Heart left ventricle (tissue), 16 donors: ENCODE measurements around the gene ZNF630. TPM values are rescaled to one million over a fixed set of nuclear protein-coding genes. Genes with fewer than 3 reads are reported as not detected.
A peak's percentile ranks its signal among the peaks of the same experiment; 100 is the strongest.

Experiments used
- ATAC-seq, 4 donors: fragments of 200-7000 bp; cut with Tn5 transposase; one replicate each; pipeline ENCODE4 v1.9.1; 2020 to 2022; ENCODE audit warnings: moderate library complexity in 4 of 4, mild to moderate bottlenecking in 3 of 4, moderate number of reproducible peaks in 1 of 4
- DNase-seq, 5 donors: peaks; one replicate each; pipeline ENCODE4 v3.0.0-alpha.2; 2020
- H3K27ac ChIP-seq, 12 donors: fragments of 200-600 bp; sonication (generic) in 4 of 12; one replicate each; pipeline versions ENCODE4 v1.5.0 to v1.8.0; 2016 to 2022; ENCODE audit warnings: mild to moderate bottlenecking in 2 of 12
- H3K27me3 ChIP-seq, 9 donors: fragments of 200-600 bp; sonication (generic) in 2 of 9; one replicate each; pipeline versions ENCODE4 v1.5.1 to v1.8.0; 2016 to 2022; ENCODE audit warnings: mild to moderate bottlenecking in 3 of 9
- H3K36me3 ChIP-seq, 9 donors: fragments of 200-600 bp; sonication (generic) in 2 of 9; one replicate each; pipeline versions ENCODE4 v1.5.0 to v1.8.0; 2018 to 2022; ENCODE audit warnings: mild to moderate bottlenecking in 2 of 9
- H3K4me1 ChIP-seq, 12 donors: fragments of 200-600 bp; sonication (generic) in 4 of 12; one replicate each; pipeline versions ENCODE4 v1.5.0 to v1.8.0; 2016 to 2022; ENCODE audit warnings: mild to moderate bottlenecking in 3 of 12
- H3K4me3 ChIP-seq, 12 donors: fragments of 200-600 bp; sonication (generic) in 4 of 12; one replicate each; pipeline versions ENCODE4 v1.5.0 to v1.8.0; 2017 to 2022; ENCODE audit warnings: mild to moderate bottlenecking in 9 of 12, moderate library complexity in 4 of 12
- H3K9me3 ChIP-seq, 12 donors: fragments of 200-600 bp; sonication (generic) in 4 of 12; one replicate each; pipeline versions ENCODE4 v1.5.0 to v1.8.0; 2016 to 2022; ENCODE audit warnings: mild to moderate bottlenecking in 1 of 12
- POLR2A ChIP-seq, 2 donors: fragments of 450-650 bp; IDR thresholded peaks; one replicate each; pipeline ENCODE4 v1.6.1; 2017; ENCODE audit warnings: antibody characterized with exemption in 2 of 2, mild to moderate bottlenecking in 2 of 2, moderate library complexity in 2 of 2
- WGBS, 4 donors: extraction: QIAGEN DNeasy Blood & Tissue Kit in 2 of 4; methylation state at CpG; one replicate each; pipeline versions ENCODE4 v1.1.5 to v1.1.7; 2013 to 2018; 5-methylcytosine and 5-hydroxymethylcytosine counted together
- intact Hi-C, 10 donors: fragments of 100-400 bp; cut with DNase I; formaldehyde crosslinking; loops; one replicate each; pipeline versions ENCODE4 v1.11.1 to v1.14.2; 2022
- long read RNA-seq, 3 donors: library from polyadenylated mRNA; unstranded; transcript quantifications; one replicate each; pipeline ENCODE4 v2.0.0, GENCODE V29; 2020 to 2021
- polyA plus RNA-seq, 2 donors: library from polyadenylated mRNA; stranded (reverse); fragments of 200-250 nt; gene quantifications; one replicate each; pipeline ENCODE4 v1.2.3, GENCODE V29; 2013
- total RNA-seq, 9 donors: library from RNA; depleted of rRNA in 2 of 9; stranded (reverse); fragments of >200 nt in 2 of 9; fragmentation: NEBNext Ultra II Directional in 3 of 9; extraction: Animal tissue kit (Norgen Biotek cat#: 25700) in 3 of 9; gene quantifications; one replicate each; pipeline versions ENCODE4 v1.1.0 to v1.2.4, GENCODE V29; 2016 to 2023
- TF ChIP-seq, protein P1 (sequence below), 12 donors: fragments of 200-600 bp; sonication (generic) in 4 of 12; IDR thresholded peaks; one replicate each; pipeline versions ENCODE4 v1.5.0 to v1.8.0; 2018 to 2022; ENCODE audit warnings: antibody characterized with exemption in 12 of 12, mild to moderate bottlenecking in 5 of 12
- donor health status: ischemic (EF 13 %, LVEDD 7.1; RV severe dilation, severe dysfunction).
- donor health status: healthy with polysubstance abuse.
- donor health status: DM: no; HTN: yes; CAD: no.
- donor health status: DM: no; HTN: no; CAD: no.
- donor health status: ischemic (EF 25% LVEDD 6.9; RV normal size, moderate dysfunction).
- donor health status: ischemic (EF 25% LVEDD 5.7; RV mildly dilated, moderate dysfunction).
- donor health status: healthy.
- donor health status: DM: yes; HTN: yes; CAD: no.
- donor health status: ischemic (EF 35%, LVEDD 5.7; RV mildly dilated, moderate dysfunction).
- donor health status: nonischemic (EF 11% LVEDD 7.7; RV severe dilation, severe dysfunction).
- donor health status: DM: yes; HTN: yes; CAD: no.
- donor health status: PGD.
- donor health status: ischemic (EF 29% LVEDD 5.4; RV normal size, mild dysfunction).
- donor health status: nonischemic (EF 23%, LVEDD 6.1; RV moderate dilation, normal function).

The ZNF630 gene
- total RNA-seq (1 to 10 TPM; 1.7 to 4.3 (median 2.3) TPM), polyA plus RNA-seq (1 to 10 TPM; 1.3 to 1.6 TPM)
- long read RNA-seq, donor 1, partial matches to known transcripts = 0 of 5 reads
- long read RNA-seq, donor 1, other reads (novel, unspliced or antisense) = 1 of 5 reads
- long read RNA-seq, donor 2, transcript ZNF630-206 (5 exons, 2,829 nt) = major isoform, 7 of 11 reads
- long read RNA-seq, donor 2, partial matches to known transcripts = 0 of 11 reads
- long read RNA-seq, donor 2, other reads (novel, unspliced or antisense) = 1 of 11 reads
- long read RNA-seq, donor 3, partial matches to known transcripts = 0 of 4 reads
- long read RNA-seq, donor 3, other reads (novel, unspliced or antisense) = 0 of 4 reads

DNA sequence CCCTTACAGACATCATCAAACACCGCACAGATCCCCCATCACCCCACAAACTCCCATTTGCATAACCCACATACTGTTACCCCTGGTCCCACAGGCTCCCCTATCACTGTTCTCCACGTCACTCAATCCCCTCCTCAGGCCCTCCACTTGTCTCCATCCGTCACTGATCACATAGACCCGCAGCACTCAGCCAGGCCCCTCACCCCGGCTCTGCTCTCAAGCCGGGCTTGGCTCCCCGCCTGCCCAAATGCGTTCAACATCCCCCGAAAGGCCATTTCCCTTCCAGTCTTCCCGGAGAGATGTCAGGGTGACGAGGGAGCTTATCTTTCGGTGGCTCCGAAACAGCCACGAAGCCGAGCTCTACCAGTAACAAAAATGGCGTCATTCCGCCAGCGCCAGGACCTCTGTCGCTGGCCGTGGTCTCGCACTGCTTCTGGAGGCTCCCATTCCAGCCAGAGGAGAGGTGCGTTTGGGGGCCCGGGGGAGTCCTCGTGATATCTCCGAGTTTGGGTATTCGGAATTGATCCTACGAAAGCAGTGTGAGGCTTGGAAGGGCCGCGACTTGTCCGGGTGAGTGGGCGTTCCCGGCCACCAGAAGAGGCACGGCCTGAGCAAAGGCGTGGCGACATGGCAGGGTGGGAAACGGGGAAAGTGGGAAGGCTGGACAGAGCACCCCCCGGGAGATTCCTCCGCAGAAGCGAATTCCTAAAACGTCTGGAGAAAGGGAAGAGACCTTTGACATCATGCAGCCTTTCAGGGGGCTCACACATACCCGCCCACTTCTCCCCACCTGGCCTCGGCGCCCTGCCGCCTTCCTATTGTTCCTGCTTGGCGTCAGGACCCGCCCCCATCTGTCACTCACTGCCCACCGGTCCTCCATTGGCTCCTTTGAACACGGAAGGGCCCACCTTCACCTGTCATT, at the start of gene ZNF630:
ZNF630 (minus strand) TSS at position 577 of the 922 bp plus-strand sequence. CDS start 4,754 bp downstream, outside the sequence.
- ATAC-seq = peak; percentile 88 to 98 (median 96)
- intact Hi-C loops = loop anchor here in 1 of 10 donors (10.0 kb wide), 1 partner anchor 403 kb away; the partner anchor contains the start of genes FTSJ1 and SLC38A5
- WGBS, 4 donors = 1 to 53% (median 20%) methylated on average over 45 to 48 of the region's 48 CpGs

GRCh38 chrX:48107717-48108116, 36.3 kb upstream of the ZNF630 start:
- TF ChIP-seq, protein P1, sequence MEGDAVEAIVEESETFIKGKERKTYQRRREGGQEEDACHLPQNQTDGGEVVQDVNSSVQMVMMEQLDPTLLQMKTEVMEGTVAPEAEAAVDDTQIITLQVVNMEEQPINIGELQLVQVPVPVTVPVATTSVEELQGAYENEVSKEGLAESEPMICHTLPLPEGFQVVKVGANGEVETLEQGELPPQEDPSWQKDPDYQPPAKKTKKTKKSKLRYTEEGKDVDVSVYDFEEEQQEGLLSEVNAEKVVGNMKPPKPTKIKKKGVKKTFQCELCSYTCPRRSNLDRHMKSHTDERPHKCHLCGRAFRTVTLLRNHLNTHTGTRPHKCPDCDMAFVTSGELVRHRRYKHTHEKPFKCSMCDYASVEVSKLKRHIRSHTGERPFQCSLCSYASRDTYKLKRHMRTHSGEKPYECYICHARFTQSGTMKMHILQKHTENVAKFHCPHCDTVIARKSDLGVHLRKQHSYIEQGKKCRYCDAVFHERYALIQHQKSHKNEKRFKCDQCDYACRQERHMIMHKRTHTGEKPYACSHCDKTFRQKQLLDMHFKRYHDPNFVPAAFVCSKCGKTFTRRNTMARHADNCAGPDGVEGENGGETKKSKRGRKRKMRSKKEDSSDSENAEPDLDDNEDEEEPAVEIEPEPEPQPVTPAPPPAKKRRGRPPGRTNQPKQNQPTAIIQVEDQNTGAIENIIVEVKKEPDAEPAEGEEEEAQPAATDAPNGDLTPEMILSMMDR (IDR thresholded peaks at IDR 0.05) = no peak
- TF ChIP-seq POLR2A (IDR thresholded peaks at IDR 0.05) = no peak
- ATAC-seq = no peak
- 60 to 94% (median 78%) methylated on average over 6 of the region's 6 CpGs for WGBS, 4 donors
- H3K4me3 ChIP-seq = no peak overlapping the region
- H3K36me3 ChIP-seq = no peaks in the 10 kb centered on the region
- H3K27me3 ChIP-seq = no peaks in the 10 kb centered on the region
- no peaks in the 10 kb centered on the region for H3K9me3 ChIP-seq
- no peak for DNase-seq
- no peak overlapping the region for H3K27ac ChIP-seq
- intact Hi-C loops = no loop called here
- no peaks in the 10 kb centered on the region for H3K4me1 ChIP-seq

More for the DNA sequence above, at the start of gene ZNF630:
- Histone ChIP-seq H3K9me3 (no peaks in the 10 kb centered on the region), H3K27me3 (peaks cover 0 to 7% (median 0%) of the 10 kb centered on the region in 9 donors), H3K36me3 (no peaks in the 10 kb centered on the region), H3K4me1 (no peaks in the 10 kb centered on the region), H3K27ac (peak within 1 kb of the TSS; percentile 74 to 91 (median 86)), H3K4me3 (peak within 1 kb of the TSS; percentile 49 to 84 (median 69))
- DNase-seq = peak; percentile 76 to 86 (median 80)
- peak in 1 of 2 donors; percentile 34 for TF ChIP-seq POLR2A (IDR thresholded peaks at IDR 0.05)
- TF ChIP-seq, protein P1 (IDR thresholded peaks at IDR 0.05) = no peak

- H3K27ac ChIP-seq = no peak overlapping the region
- no peak overlapping the region for H3K4me3 ChIP-seq
- TF ChIP-seq, protein P1 (IDR thresholded peaks at IDR 0.05) = no peak
- no peak for TF ChIP-seq POLR2A (IDR thresholded peaks at IDR 0.05)
- H3K9me3 ChIP-seq = no peaks in the 10 kb centered on the region
- no peak for ATAC-seq
- no peaks in the 10 kb centered on the region for H3K36me3 ChIP-seq
- H3K27me3 ChIP-seq = no peaks in the 10 kb centered on the region
- DNase-seq = no peak
- no peaks in the 10 kb centered on the region for H3K4me1 ChIP-seq
- 83 to 96% (median 91%) methylated on average over 6 of the region's 6 CpGs for WGBS, 4 donors
- intact Hi-C loops = no loop called here
These were observed 31.5 kb upstream of the ZNF630 start for GRCh38 chrX:48102874-48103374.
